Measurements from ENCODE around the gene FADS6. TPM values are rescaled to one million over a fixed set of nuclear protein-coding genes. Genes with fewer than 3 reads are reported as not detected.
A peak's percentile ranks its signal among the peaks of the same experiment; 100 is the strongest.

The FADS6 gene
- 10 to 100 TPM in 1 of 4 donors, 1 to 10 TPM in 3; 4.9 to 19.9 (median 6.8) TPM for total RNA-seq

DNA sequence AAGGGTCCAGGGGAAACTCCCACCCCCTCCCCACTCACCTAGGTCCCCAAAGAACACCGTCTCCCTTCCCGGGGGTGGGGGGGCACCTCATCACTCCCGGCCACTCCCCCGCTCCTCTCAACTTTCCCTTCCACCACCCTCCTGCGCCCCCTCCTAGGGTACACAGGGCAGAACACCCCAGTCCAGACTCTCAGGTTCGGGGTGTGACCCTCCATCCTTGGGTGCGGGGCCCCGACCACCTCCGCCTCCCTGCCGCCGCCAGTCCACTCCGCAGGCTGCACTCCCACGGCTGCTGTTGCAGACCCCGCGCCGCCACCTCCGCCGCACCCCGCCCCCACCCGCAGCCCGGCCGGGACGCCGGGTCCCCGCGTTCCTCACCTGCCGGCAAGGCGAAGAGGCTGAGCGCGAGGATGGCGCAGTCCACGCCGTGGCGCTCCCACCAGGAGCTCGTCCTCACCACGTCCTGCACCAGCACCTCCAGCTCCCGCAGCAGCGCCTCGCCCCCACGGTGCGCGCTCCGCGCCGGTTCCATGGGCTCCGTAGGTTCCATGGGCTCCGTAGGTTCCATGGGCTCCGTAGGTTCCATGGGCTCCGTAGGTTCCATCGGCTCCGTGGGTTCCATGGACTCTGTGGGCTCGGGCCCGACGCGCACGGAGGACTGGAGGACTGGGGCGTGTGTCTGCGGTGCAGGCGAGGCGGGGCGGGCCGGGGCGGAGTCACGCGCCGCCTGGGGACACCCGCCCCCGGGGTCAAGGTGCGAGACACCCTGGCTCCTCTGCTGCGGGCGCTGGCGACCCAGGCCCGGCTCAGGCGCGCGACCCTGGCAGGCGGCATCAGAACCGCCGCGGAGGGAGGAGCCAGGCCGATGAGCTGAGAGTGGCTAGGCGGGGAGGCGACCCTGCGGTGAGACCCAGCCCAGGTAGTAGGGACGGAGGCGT lies at the start of gene FADS6:
Gene FADS6, minus strand, starts transcription at position 660 of the 938 bp plus-strand sequence. Its CDS starts 38 bp downstream, at position 622.
- H3K4me3 ChIP-seq (ENCODE audit: low read depth, poor library complexity, severe bottlenecking) = peak within 1 kb of the TSS; percentile 5
- intact Hi-C loops (cut with DNase I; ENCODE audit: low total_unique reads) = no loop called here
- TF ChIP-seq POLR2A (IDR thresholded peaks at IDR 0.05) = no peak
- TF ChIP-seq, protein P1, sequence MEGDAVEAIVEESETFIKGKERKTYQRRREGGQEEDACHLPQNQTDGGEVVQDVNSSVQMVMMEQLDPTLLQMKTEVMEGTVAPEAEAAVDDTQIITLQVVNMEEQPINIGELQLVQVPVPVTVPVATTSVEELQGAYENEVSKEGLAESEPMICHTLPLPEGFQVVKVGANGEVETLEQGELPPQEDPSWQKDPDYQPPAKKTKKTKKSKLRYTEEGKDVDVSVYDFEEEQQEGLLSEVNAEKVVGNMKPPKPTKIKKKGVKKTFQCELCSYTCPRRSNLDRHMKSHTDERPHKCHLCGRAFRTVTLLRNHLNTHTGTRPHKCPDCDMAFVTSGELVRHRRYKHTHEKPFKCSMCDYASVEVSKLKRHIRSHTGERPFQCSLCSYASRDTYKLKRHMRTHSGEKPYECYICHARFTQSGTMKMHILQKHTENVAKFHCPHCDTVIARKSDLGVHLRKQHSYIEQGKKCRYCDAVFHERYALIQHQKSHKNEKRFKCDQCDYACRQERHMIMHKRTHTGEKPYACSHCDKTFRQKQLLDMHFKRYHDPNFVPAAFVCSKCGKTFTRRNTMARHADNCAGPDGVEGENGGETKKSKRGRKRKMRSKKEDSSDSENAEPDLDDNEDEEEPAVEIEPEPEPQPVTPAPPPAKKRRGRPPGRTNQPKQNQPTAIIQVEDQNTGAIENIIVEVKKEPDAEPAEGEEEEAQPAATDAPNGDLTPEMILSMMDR (IDR thresholded peaks at IDR 0.05) = no peak
- no peak for DNase-seq (ENCODE audit: low spot score in 2 of 2)
- WGBS, 2 donors = 6 to 10% methylated on average over 22 to 43 of the region's 86 CpGs

- no peak for TF ChIP-seq POLR2A (IDR thresholded peaks at IDR 0.05)
- TF ChIP-seq, protein P1 (IDR thresholded peaks at IDR 0.05) = no peak
- DNase-seq (ENCODE audit: low spot score in 2 of 2) = no peak
- intact Hi-C loops (cut with DNase I; ENCODE audit: low total_unique reads) = no loop called here
- 80 to 81% methylated on average over 13 to 21 of the region's 21 CpGs for WGBS, 2 donors
- H3K4me3 ChIP-seq (ENCODE audit: low read depth, poor library complexity, severe bottlenecking) = no peak overlapping the region
Observed at GRCh38 chr17:74941128-74941725, 47.8 kb upstream of the FADS6 start.

GRCh38 chr17:74939534-74939933 lies 46.1 kb upstream of the FADS6 start:
- WGBS, 2 donors = 34 to 36% methylated on average over 8 of the region's 8 CpGs
- intact Hi-C loops (cut with DNase I; ENCODE audit: low total_unique reads) = no loop called here
- TF ChIP-seq, protein P1 (IDR thresholded peaks at IDR 0.05) = no peak
- no peak for TF ChIP-seq POLR2A (IDR thresholded peaks at IDR 0.05)
- no peak overlapping the region for H3K4me3 ChIP-seq (ENCODE audit: low read depth, poor library complexity, severe bottlenecking)
- no peak for DNase-seq (ENCODE audit: low spot score in 2 of 2)

DNA sequence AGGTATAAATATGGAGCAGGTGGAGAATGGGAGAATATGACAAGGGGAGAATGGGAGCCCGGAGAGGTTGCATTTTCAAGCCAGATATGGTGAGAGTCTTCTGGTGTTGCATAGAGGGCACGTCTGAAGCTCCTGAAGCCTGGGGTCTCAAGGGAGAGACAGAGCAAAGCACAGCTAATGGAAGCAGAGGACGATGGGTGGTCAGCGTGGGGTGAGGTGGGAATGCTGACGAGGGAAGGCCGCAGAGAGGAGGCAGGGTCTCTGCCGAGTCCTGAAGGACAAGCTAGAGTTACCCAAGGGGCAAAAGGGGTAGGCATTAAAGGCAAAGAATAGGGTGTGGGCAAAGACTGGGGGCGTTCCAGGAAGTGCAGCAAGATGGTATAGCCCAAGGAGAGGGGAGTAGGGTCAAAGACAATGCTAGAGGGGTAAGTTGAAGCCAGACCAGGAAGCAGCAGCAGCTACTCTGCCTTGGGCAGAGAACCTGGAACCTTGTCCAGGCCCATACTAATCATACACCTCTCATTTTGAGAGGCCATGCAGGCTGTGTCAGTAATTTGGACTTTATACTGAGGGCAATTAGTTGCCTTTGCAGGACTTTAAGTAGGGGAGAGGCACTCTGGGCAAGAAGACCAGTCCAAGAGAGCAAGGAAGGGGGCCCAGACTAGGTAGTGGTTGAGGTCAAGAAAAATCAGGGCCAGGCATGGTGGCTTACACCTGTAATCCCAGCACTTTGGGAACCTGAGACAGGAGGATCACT lies 44.9 kb upstream of the FADS6 start:
- peak in 1 of 2 donors; percentile 78 for DNase-seq (ENCODE audit: low spot score in 2 of 2)
- WGBS, 2 donors = 60 to 79% methylated on average over 8 of the region's 8 CpGs
- intact Hi-C loops (cut with DNase I; ENCODE audit: low total_unique reads) = no loop called here
- no peak overlapping the region for H3K4me3 ChIP-seq (ENCODE audit: low read depth, poor library complexity, severe bottlenecking)
- TF ChIP-seq, protein P1 (IDR thresholded peaks at IDR 0.05) = no peak
- TF ChIP-seq POLR2A (IDR thresholded peaks at IDR 0.05) = no peak

DNA sequence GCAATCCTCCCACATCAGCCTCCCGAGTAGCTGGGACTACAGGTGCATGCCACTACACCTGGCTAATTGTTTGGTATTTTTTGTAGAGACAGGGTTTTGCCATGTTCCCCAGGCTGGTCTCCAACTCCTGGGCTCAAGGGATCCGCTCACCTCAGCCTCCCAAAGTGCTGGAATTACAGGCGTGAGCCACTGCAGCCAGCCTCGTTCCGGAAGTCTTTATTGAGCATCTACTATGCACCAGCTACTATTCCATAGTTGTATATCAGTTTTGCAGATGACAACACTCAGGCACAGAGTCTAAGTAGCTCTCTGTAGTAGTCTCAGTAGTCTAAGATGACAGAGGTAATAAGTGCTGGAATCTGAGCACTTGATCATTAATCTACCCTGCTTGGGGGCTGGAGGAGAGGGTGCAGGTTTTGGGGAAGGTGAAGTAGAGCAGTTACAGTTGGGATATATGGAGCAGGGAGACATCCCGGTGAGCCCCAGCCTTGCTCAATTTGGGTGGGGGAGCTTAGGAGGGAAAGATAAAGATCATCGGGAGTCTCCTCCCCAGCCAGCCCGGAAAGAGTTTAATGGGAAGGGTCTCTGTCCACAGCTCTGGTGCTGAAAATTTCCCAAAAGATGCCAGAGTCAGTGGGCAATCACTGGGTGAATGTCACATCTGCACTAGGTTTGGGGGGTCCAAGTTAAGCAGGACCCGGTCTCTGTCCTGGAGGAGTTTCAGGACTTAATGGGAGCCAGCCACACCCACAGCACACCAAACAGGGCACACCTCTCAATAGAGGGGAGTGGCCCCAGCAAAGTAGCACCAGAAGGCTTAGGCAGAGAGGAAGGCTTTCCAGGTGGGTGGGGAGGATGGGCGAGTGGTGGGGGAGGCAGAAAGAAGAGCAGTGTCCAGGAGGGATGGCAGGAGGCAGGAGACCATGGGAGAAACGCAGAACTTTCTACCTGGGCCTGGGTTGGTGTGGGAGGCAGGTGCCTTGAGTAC lies 43.9 kb upstream of the FADS6 start:
- peak in 1 of 2 donors; percentile 74 for DNase-seq (ENCODE audit: low spot score in 2 of 2)
- WGBS, 2 donors = 49 to 50% methylated on average over 11 of the region's 11 CpGs
- no peak for TF ChIP-seq POLR2A (IDR thresholded peaks at IDR 0.05)
- intact Hi-C loops (cut with DNase I; ENCODE audit: low total_unique reads) = no loop called here
- H3K4me3 ChIP-seq (ENCODE audit: low read depth, poor library complexity, severe bottlenecking) = no peak overlapping the region
